K562 (cell line): ENCODE measurements around the gene HDAC5. TPM values are rescaled to one million over a fixed set of nuclear protein-coding genes. Genes with fewer than 3 reads are reported as not detected.

Experiments used
- ATAC-seq: fragments of 200-7000 bp; cut with Tn5 transposase; 3 replicates; pipeline ENCODE4 v1.9.1; 2020; ENCODE audit warnings: moderate library complexity
- BruUV-seq: library from RNA; stranded (reverse); fragments of 400-500 nt; replicated peaks from 2 replicates; lab custom pipeline; 2021; lab: Mats Ljungman, UMichigan
- CTCF ChIA-PET: fragments of 300-600 bp; formaldehyde crosslinking; extraction: SDS; loops from one replicate; lab custom pipeline; 2021; ENCODE audit warnings: low intra/inter-chr PET ratio; lab: Yijun Ruan, JAX
- POLR2A ChIA-PET: fragments of 300-600, 350-650 bp; sonication (Branson Sonifier 250); formaldehyde crosslinking; extraction: SDS; loops from one replicate; lab custom pipeline; 2021; ENCODE audit warnings: antibody characterized with exemption, inconsistent platforms; lab: Yijun Ruan, JAX
- DNase-seq, 4 experiments: peaks; one replicate each; pipeline versions ENCODE4 v3.0.0 to v3.0.0-alpha.2; 2011 to 2018; ENCODE audit warnings: low spot score in 3 of 4, mixed read lengths in 3 of 4; ENCODE audit errors: extremely low read depth in 1 of 4
- FAIRE-seq: peaks from 2 replicates; lab custom pipeline; 2011; peaks lifted over from hg19 to GRCh38; lab: Jason Lieb, UNC
- H2AFZ ChIP-seq: 2 replicates; pipeline ENCODE4 v1.6.0; 2011; ENCODE audit warnings: low read depth, low read length, control low read depth, inconsistent platforms
- H3K27ac ChIP-seq: fragments of 200-600 bp; 3 replicates; pipeline ENCODE4 v1.8.0; 2011; ENCODE audit warnings: low read depth, mild to moderate bottlenecking, control low read depth, inconsistent platforms, low read length, moderate library complexity, mixed read lengths; ENCODE audit errors: extremely low read depth
- H3K27me3 ChIP-seq, 2 experiments: fragments of 300-600 bp in 1 of 2; 2 replicates in 1 of 2; 3 replicates in 1 of 2; pipeline versions ENCODE4 v1.6.0 to v1.8.0; 2011; ENCODE audit warnings: inconsistent platforms in 2 of 2, low read length in 2 of 2, mild to moderate bottlenecking in 1 of 2, mixed read lengths in 1 of 2, moderate library complexity in 1 of 2; ENCODE audit not compliant: control insufficient read depth in 2 of 2, insufficient read depth in 2 of 2
- H3K36me3 ChIP-seq: fragments of 300-600 bp; 3 replicates; pipeline ENCODE4 v1.8.0; 2011; ENCODE audit warnings: mild to moderate bottlenecking, low read length, inconsistent platforms; ENCODE audit not compliant: control insufficient read depth, insufficient read depth
- H3K4me1 ChIP-seq, 2 experiments: fragments of 200-600 bp in 1 of 2; replicated peaks in 1 of 2; 2 replicates in 1 of 2; 3 replicates in 1 of 2; pipeline versions ENCODE4 v1.5.1 to v1.8.0; 2011; ENCODE audit warnings: inconsistent platforms in 2 of 2, low read length in 2 of 2, mild to moderate bottlenecking in 1 of 2, mixed read lengths in 1 of 2, moderate library complexity in 1 of 2; ENCODE audit not compliant: control insufficient read depth in 2 of 2, insufficient read depth in 2 of 2
- H3K4me2 ChIP-seq: 2 replicates; pipeline ENCODE4 v1.6.1; 2011; ENCODE audit warnings: low read length, control low read depth, inconsistent platforms, mixed read lengths; ENCODE audit not compliant: insufficient read depth
- H3K4me3 ChIP-seq: fragments of 200-600 bp; sonication (generic), shearing (Covaris generic); 2 replicates; pipeline ENCODE4 v1.5.1; 2016; ENCODE audit warnings: control low read depth, inconsistent platforms
- H3K79me2 ChIP-seq: fragments of 200-600 bp; 3 replicates; pipeline ENCODE4 v1.8.0; 2011; ENCODE audit warnings: low read length, inconsistent platforms; ENCODE audit not compliant: control insufficient read depth, insufficient read depth
- H3K9ac ChIP-seq, 2 experiments: 2 replicates each; pipeline versions ENCODE4 v1.6.0 to v1.6.1; 2011; ENCODE audit warnings: low read depth in 2 of 2, low read length in 2 of 2, control low read depth in 1 of 2, inconsistent platforms in 1 of 2, mild to moderate bottlenecking in 1 of 2, mixed read lengths in 1 of 2; ENCODE audit not compliant: insufficient read depth in 1 of 2
- H3K9me1 ChIP-seq: one replicate; pipeline ENCODE4 v1.6.0; 2011; ENCODE audit warnings: inconsistent platforms, mild to moderate bottlenecking, low read length, moderate library complexity; ENCODE audit not compliant: control insufficient read depth, insufficient read depth
- H3K9me3 ChIP-seq: replicated peaks from 2 replicates; pipeline ENCODE4 v1.5.1; 2011; ENCODE audit warnings: low read depth, low read length, inconsistent platforms; ENCODE audit not compliant: control insufficient read depth, insufficient read depth
- H4K20me1 ChIP-seq: replicated peaks from 2 replicates; pipeline ENCODE4 v1.6.1; 2011; ENCODE audit warnings: low read length, inconsistent platforms, mixed read lengths; ENCODE audit not compliant: control insufficient read depth, insufficient read depth
- CBFB ChIP-seq: sonication (generic); formaldehyde crosslinking; IDR thresholded peaks from 2 replicates; pipeline ENCODE4 v1.4.0; 2020; ENCODE audit warnings: mild to moderate bottlenecking, missing genetic modification reagents
- CTCFL ChIP-seq: IDR thresholded peaks from 2 replicates; pipeline ENCODE4 v1.6.1; 2011; ENCODE audit warnings: borderline replicate concordance, low read depth, mild to moderate bottlenecking, moderate library complexity, low read length; ENCODE audit not compliant: insufficient read depth, poor library complexity, severe bottlenecking
- EHMT2 ChIP-seq: fragments of 450-650 bp; IDR thresholded peaks from 2 replicates; pipeline ENCODE4 v1.6.1; 2018; ENCODE audit warnings: antibody characterized with exemption
- IFI16 ChIP-seq: fragments of 250-450 bp; sonication (Bioruptor Pico); IDR thresholded peaks from 2 replicates; pipeline ENCODE4 v2.1.2; 2022; ENCODE audit warnings: mild to moderate bottlenecking, inconsistent platforms
- MYNN ChIP-seq, 2 experiments: sonication (generic); formaldehyde crosslinking in 1 of 2; IDR thresholded peaks; 2 replicates each; pipeline versions ENCODE4 v1.5.0 to v1.6.1; 2016 to 2020; ENCODE audit warnings: antibody characterized with exemption in 1 of 2, missing genetic modification reagents in 1 of 2
- RAD21 ChIP-seq, 2 experiments: fragments of 250-450 bp in 1 of 2; fragments of 450-650 bp in 1 of 2; sonication (Bioruptor Pico) in 1 of 2; formaldehyde crosslinking in 1 of 2; IDR thresholded peaks in 1 of 2; conservative IDR thresholded peaks in 1 of 2; 2 replicates each; pipeline versions ENCODE4 v1.4.0 to v1.8.0; 2020 to 2022; ENCODE audit warnings: mild to moderate bottlenecking in 2 of 2, moderate library complexity in 1 of 2
- RCOR1 ChIP-seq, 2 experiments: IDR thresholded peaks; 2 replicates each; pipeline ENCODE4 v1.6.1; 2012; ENCODE audit warnings: low read depth in 2 of 2, low read length in 2 of 2, borderline replicate concordance in 1 of 2, improper control_type of control experiment in 1 of 2
- WGBS: fragments of 100-300 bp; shearing (Covaris generic); methylation state at CpG from one replicate; pipeline ENCODE4 v1.1.6; 2016; ENCODE audit warnings: low coverage, mixed read lengths; ENCODE audit not compliant: insufficient coverage; ENCODE audit errors: missing lambda C conversion rate; 5-methylcytosine and 5-hydroxymethylcytosine counted together
- in situ Hi-C: fragments of 300-500 bp; cut with MboI; formaldehyde crosslinking; loops from 4 replicates; pipeline ENCODE4 v1.15.0; 2018; ENCODE audit warnings: inconsistent platforms, mixed read lengths
- intact Hi-C: fragments of 100-400 bp; cut with micrococcal nuclease; formaldehyde crosslinking; loops from 2 replicates; pipeline ENCODE4 v1.14.2; 2022
- polyA plus RNA-seq, 8 experiments: library from polyadenylated mRNA; depleted of rRNA in 4 of 8; stranded (reverse) in 5 of 8; unstranded in 3 of 8; fragments of >200 nt; fragmentation: Nextera tagmentation in 2 of 8; fragmentation: Illumina TruSeq in 1 of 8; extraction: Ambion mirVana in 2 of 8; extraction: Trizol in 1 of 8; gene quantifications; 2 replicates each; pipeline versions ENCODE4 v1.2.1 to v1.2.3, GENCODE V29; 2011 to 2014; ENCODE audit warnings: inconsistent platforms in 1 of 8, missing spikeins in 1 of 8
- total RNA-seq, 7 experiments: library from RNA; depleted of rRNA in 6 of 7; stranded (reverse); fragments of >200 nt in 6 of 7; fragmentation: Illumina TruSeq in 2 of 7; extraction: Trizol in 2 of 7; gene quantifications; 2 replicates each; pipeline versions ENCODE4 v1.2.1 to v1.2.3, GENCODE V29; 2011 to 2021; ENCODE audit warnings: low replicate concordance in 1 of 7
- TF ChIP-seq, protein P1 (sequence below): sonication (generic); formaldehyde crosslinking; IDR thresholded peaks from 2 replicates; pipeline ENCODE4 v1.9.0; 2022; ENCODE audit warnings: mild to moderate bottlenecking, missing genetic modification reagents
- TF ChIP-seq, protein P2 (sequence below), 2 experiments: fragments of 450-650 bp; formaldehyde crosslinking in 1 of 2; IDR thresholded peaks; 2 replicates each; pipeline versions ENCODE4 v1.4.0 to v1.6.1; 2014 to 2020; ENCODE audit warnings: mild to moderate bottlenecking in 2 of 2, borderline replicate concordance in 1 of 2, low read depth in 1 of 2

The HDAC5 gene
- total and polyA plus RNA-seq, 9 of the 15 experiments (the other 6 are each of a cell fraction or from before 2014, with no cell fraction given) = 0.45 to 26.2 (median 16.4) TPM

DNA sequence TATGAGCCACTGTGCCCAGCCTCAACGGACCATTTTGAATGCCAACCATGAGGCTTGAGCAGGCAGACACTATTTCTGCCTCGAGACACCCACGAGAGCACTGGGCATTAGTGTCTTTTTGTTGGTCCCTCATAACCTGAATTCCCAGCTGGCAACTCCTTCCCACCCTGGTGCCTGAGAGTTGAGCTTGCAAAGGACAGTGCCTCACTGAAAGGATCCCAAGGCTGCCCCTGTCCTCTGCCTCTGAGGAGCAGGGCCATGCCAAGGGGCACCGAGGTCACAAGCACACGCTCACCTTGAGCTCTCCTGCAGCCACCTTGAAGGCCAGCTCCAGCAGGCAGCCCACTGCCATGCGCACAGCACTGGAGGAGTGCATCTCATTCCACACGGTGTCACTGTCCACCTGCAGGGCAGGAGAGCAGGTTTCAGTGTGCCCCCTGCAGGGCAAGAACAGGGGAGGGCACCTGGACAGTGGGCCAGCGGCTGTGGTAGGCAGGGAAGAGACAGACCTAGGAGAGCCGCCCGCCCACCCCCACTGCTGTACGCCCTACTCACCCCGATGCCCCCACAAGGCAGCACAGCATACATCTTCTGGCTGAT, 40.1 kb downstream of the HDAC5 start:
- CTCF ChIA-PET = interaction anchor here (0.8 kb wide), 1 partner anchor 15 kb away, joined by 3 read pairs; no protein-coding TSS in a partner anchor
- Histone ChIP-seq H3K27ac (no peak overlapping the region), H3K27me3 (no peaks in the 10 kb centered on the region), H3K4me2 (no peak overlapping the region), H3K79me2 (no peaks in the 10 kb centered on the region; the same call in 2 of the 3 replicates), H3K36me3 (peaks cover 24% of the 10 kb centered on the region; the same call in 1 of the 3 replicates), H3K4me3 (no peak overlapping the region), H3K9me3 (no peaks in the 10 kb centered on the region), H3K9me1 (peaks cover 4% of the 10 kb centered on the region), H3K9ac (no peak overlapping the region), H4K20me1 (no peaks in the 10 kb centered on the region), H2AFZ (no peak overlapping the region), H3K4me1 (peaks cover 21 to 53% of the 10 kb centered on the region in 2 experiments)
- BruUV-seq = no TSS peak
- 71% methylated on average over 8 of the region's 12 CpGs for WGBS
- POLR2A ChIA-PET = interaction anchor here (1.0 kb wide), 4 partner anchors 8 to 38 kb away, joined by 3 to 4 read pairs (median 4); no protein-coding TSS in a partner anchor
- DNase-seq = peak in 2 of 4 experiments; percentile 44 to 61
- intact Hi-C loops (no loop called here), in situ Hi-C loops (no loop called here)
- ATAC-seq = peak; percentile 60
- no peak for FAIRE-seq
- TF ChIP-seq IFI16 (CRISPR knock-in tag) (no peak), RCOR1 (IDR thresholded peaks at IDR 0.05; ENCODE audit: borderline replicate concordance in 1 of 2, low read depth in 2 of 2, low read length in 2 of 2) (no peak), EHMT2 (no peak), RAD21 (CRISPR knock-in tag; conservative IDR thresholded peaks at IDR 0.05 in 1 of 2, IDR thresholded peaks at IDR 0.05 in 1 of 2) (peak in 1 of 2 experiments; percentile 68; a peak in 2 of 4 replicates), CTCFL (peak; percentile 67), CBFB (no peak), MYNN (IDR thresholded peaks at IDR 0.05) (peak; percentile 40; the same call in 1 of the 2 replicates), MYNN (CRISPR knock-in tag; IDR thresholded peaks at IDR 0.05) (no peak)
- TF ChIP-seq, protein P1, sequence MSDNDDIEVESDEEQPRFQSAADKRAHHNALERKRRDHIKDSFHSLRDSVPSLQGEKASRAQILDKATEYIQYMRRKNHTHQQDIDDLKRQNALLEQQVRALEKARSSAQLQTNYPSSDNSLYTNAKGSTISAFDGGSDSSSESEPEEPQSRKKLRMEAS (CRISPR knock-in tag) = peak; percentile 12; the same call in 1 of the 2 replicates
- TF ChIP-seq, protein P2, sequence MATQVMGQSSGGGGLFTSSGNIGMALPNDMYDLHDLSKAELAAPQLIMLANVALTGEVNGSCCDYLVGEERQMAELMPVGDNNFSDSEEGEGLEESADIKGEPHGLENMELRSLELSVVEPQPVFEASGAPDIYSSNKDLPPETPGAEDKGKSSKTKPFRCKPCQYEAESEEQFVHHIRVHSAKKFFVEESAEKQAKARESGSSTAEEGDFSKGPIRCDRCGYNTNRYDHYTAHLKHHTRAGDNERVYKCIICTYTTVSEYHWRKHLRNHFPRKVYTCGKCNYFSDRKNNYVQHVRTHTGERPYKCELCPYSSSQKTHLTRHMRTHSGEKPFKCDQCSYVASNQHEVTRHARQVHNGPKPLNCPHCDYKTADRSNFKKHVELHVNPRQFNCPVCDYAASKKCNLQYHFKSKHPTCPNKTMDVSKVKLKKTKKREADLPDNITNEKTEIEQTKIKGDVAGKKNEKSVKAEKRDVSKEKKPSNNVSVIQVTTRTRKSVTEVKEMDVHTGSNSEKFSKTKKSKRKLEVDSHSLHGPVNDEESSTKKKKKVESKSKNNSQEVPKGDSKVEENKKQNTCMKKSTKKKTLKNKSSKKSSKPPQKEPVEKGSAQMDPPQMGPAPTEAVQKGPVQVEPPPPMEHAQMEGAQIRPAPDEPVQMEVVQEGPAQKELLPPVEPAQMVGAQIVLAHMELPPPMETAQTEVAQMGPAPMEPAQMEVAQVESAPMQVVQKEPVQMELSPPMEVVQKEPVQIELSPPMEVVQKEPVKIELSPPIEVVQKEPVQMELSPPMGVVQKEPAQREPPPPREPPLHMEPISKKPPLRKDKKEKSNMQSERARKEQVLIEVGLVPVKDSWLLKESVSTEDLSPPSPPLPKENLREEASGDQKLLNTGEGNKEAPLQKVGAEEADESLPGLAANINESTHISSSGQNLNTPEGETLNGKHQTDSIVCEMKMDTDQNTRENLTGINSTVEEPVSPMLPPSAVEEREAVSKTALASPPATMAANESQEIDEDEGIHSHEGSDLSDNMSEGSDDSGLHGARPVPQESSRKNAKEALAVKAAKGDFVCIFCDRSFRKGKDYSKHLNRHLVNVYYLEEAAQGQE (IDR thresholded peaks at IDR 0.05; ENCODE audit: borderline replicate concordance) = peak; percentile 42; the same call in 1 of the 2 replicates
- TF ChIP-seq, protein P2 (CRISPR knock-in tag; IDR thresholded peaks at IDR 0.05; ENCODE audit: low read depth) = no peak
